Sigmoid colon (tissue), 4 donors: ENCODE data around the gene FRG2C.
"Not testable (repeated sequence)": the region's sequence is repeated elsewhere in the genome, so short reads cannot be mapped to it uniquely, and the experiment has no call there.

ENCODE experiments used
- CTCF ChIP-seq, 4 experiments: fragments of 450-650 bp in 3 of 4; fragments of 200-600 bp in 1 of 4; IDR thresholded peaks; one replicate each; pipeline ENCODE4 v1.5.1; 2016 to 2019; ENCODE audit warnings: antibody characterized with exemption in 4 of 4, mild to moderate bottlenecking in 3 of 4, moderate library complexity in 2 of 4
- EP300 ChIP-seq, 4 donors: sonication (generic); formaldehyde crosslinking; IDR thresholded peaks; one replicate each; pipeline ENCODE4 v1.6.1; 2017; ENCODE audit warnings: antibody characterized with exemption in 4 of 4
- POLR2AphosphoS5 ChIP-seq, 4 donors: sonication (generic); formaldehyde crosslinking; IDR thresholded peaks; one replicate each; pipeline ENCODE4 v1.6.1; 2017; ENCODE audit warnings: antibody characterized with exemption in 4 of 4

- TF ChIP-seq POLR2AphosphoS5 (IDR thresholded peaks at IDR 0.05): peak in 1 of 4 donors; percentile 14
- not testable (repeated sequence) for TF ChIP-seq CTCF, EP300 (IDR thresholded peaks at IDR 0.05)
These were observed 45.3 kb upstream of the FRG2C start for GRCh38 chr3:75618666-75619305.
